Activated CD4-positive, alpha-beta T cell treated with anti-CD3 and anti-CD28 coated beads for 24 hours (primary cell): Measurements from ENCODE around the gene RETREG2.
"Not testable (repeated sequence)": the region's sequence is repeated elsewhere in the genome, so short reads cannot be mapped to it uniquely, and the experiment has no call there.

Source experiments
- DNase-seq, 2 donors: peaks; one replicate each; pipeline ENCODE4 v3.0.0-alpha.2; 2020; ENCODE audit warnings: low read depth in 2 of 2

RETREG2 gene

GRCh38 chr2:219186754-219187456 lies 8.8 kb downstream of the RETREG2 start:
- DNase-seq: no peak

GRCh38 chr2:219197388-219197787 lies 19.3 kb downstream of the RETREG2 start:
- no peak for DNase-seq

GRCh38 chr2:219198974-219199373 lies 20.9 kb downstream of the RETREG2 start:
- DNase-seq: no peak

DNA sequence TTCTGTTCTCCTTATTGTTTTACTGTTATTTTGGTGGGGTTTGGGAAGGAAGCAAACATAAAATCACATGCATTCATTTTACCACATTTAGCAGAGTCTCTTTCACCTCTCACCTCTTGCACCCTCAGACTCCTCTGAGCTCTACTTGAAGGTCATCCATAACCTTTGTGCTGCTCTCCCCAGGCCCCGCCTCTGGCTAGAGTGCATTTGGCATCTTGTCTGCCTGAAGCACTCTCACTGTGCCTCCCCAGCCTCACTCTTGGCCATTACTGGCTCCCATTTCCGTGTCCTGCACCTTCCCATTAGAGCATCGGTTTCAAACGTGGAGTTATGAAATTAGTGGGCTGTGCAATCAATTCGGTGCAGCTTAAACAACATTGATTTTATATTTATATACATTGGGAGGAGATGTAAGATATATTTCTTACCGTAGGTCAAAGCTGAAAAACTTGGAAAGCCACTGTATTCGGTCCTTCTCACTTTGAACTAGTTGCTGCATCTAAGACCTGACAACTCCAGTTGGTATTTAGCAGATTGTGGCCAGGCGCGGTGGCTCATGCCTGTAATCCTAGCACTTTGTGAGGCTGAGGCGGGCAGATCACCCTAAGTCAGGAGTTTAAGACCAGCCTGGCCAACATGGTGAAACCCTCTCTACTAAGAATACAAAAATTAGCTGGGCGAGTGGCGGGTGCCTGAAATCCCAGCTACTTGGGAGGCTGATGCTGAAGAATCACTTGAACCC lies 21.6 kb downstream of the RETREG2 start:
- DNase-seq: no peak

GRCh38 chr2:219200502-219201326 lies 22.6 kb downstream of the RETREG2 start:
- DNase-seq: not testable (repeated sequence)

GRCh38 chr2:219201331-219201730 lies 23.3 kb downstream of the RETREG2 start:
- not testable (repeated sequence) for DNase-seq

DNA sequence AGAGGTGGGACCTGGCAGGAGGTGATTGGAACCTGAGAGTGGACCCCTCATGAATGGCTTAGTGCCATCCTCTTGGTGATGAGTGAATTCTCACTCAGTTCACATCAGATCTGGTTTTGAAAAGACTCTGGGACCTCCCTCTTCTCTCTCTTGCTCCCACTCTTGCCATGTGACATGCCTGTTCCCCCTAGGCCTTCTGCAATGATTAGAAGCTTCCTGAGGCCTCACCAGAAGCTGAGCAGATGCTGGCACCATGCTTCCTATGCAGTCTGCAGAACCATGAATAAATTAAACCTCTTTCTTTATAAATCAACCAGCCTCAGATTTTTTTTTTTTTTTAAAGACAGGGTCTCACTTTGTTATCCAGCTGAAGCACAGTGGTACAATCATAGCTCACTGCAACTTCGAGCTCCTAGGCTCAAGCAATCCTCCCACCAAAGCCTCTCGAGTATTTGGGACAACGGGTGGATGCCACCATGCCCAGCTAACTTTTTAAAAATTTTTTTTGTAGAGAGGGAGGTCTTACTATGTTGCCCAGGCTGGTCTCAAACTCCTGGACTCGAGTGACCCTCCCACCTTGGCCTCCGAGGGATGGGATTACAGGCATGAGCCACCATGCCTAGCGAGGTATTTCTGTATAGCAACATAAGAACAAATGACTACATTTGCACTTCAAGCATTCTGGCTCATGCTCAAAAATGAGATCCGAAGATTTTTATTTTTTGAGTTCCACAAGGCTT lies 26.5 kb downstream of the RETREG2 start:
- no peak for DNase-seq

DNA sequence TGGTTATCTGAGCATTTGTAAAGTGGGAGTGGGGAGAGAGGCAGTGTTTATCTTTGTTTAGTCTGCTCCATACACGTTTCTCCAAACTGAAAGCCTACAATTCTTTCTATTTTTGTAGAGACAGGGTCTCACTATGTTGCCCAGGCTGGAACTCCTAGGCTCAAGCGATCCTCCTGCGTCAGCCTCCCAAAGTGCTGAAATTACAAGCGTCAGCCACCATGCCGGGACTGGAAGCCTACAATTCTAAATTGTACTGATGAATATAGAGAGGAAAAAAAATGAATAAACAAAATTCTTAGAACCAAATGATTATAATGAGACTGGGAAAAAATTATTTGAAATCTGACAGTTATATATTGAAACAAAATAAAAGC lies 27.1 kb downstream of the RETREG2 start:
- no peak for DNase-seq

- no peak for DNase-seq
Measured at GRCh38 chr2:219205981-219206327, 27.9 kb downstream of the RETREG2 start.

DNA sequence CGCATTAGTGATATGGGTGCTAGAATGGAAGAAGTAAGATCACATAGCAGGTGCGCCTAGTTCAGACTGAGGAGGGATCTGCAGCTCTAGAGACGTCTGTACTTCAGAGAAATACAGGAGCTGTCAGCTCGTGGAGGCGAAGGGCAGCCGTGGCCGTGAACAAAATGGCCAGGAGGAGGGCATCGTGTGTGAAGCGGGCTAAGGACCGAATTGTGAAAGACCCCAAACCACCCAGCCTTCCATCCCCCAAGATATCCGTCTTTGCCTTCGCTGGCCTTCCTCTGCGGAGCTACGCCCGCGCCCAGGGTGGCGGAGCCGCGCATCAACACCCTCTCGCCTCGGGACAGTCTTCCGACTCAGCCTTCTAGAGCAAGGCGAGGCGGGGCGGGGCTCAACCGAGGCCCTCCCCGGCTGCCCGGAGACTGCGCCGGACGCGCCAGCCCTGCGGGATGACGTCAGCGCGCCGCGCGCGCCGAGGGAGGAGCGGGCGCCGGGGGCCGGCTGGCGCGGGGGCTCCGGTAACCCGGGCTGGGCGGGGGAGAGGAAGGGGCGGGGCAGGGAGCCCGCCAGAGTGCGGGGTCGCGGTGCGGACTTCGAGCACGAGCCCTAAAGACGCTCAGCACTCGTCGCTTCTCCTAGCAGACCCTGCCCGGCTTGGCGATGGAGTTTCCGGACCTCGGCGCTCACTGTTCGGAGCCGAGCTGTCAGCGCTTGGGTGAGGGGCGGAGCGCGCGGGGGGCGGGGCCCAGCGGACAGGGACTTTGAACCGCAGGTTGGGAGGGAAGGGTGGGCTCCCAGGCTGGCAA lies 28.5 kb downstream of the RETREG2 start, which contains the start of gene ZFAND2B:
TSS of gene ZFAND2B (plus strand) at position 455 of the 806 bp plus-strand sequence. CDS start at position 661, 206 bp downstream.
- peak; percentile 91 to 93 for DNase-seq

GRCh38 chr2:219207134-219207883 lies 29.2 kb downstream of the RETREG2 start:
- DNase-seq: no peak

GRCh38 chr2:219207884-219208740 lies 30.0 kb downstream of the RETREG2 start:
- no peak for DNase-seq

- DNase-seq: no peak
Measured at GRCh38 chr2:219209236-219210195, 31.4 kb downstream of the RETREG2 start.

GRCh38 chr2:219210196-219210885 lies 32.3 kb downstream of the RETREG2 start:
- DNase-seq: no peak

- DNase-seq: no peak
Measured at GRCh38 chr2:219210886-219211362, 32.8 kb downstream of the RETREG2 start.

DNA sequence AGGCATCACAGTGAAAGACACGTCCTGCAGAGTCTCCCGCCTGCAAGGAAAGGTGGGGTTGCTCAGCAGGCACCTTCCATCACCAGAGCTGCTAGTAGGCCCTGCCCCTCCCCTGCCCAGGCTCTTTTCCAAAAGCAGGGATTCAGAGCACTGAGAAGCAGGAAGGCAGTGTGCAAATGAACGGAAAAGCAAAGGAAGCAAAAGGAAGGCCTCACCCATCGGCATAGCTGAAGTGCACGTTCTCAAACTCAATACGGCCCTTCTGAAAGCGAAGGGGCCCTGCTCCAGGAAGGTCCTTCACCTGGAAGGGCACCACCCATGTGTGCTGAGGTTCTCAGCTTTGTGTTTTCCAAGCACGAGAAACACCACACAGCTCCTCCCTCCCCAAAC lies 34.9 kb downstream of the RETREG2 start:
- no peak for DNase-seq

GRCh38 chr2:219213486-219214071 lies 35.5 kb downstream of the RETREG2 start:
- DNase-seq: no peak
